ENCODE measurements around the gene RRP1B.
"Not testable (repeated sequence)": the region's sequence is repeated elsewhere in the genome, so short reads cannot be mapped to it uniquely, and the experiment has no call there.

Gene RRP1B

GRCh38 chr21:43659136-43660000 is at the start of gene RRP1B, which contains the start of gene HSF2BP:
Gene RRP1B, plus strand, starts transcription at chr21:43659560. Its CDS starts 105 bp downstream, at chr21:43659665.
Gene HSF2BP, minus strand, starts transcription at chr21:43659488. Its CDS starts 1,392 bp downstream, at chr21:43658096.
- peak; percentile 92 for DNase-seq

- peak; percentile 76 for DNase-seq
These were observed 47.6 kb upstream of the RRP1B start for GRCh38 chr21:43611598-43612369.

GRCh38 chr21:43613755-43614638 is 45.4 kb upstream of the RRP1B start:
- DNase-seq, result no peak

- DNase-seq, result no peak
These were observed 44.5 kb upstream of the RRP1B start for GRCh38 chr21:43614839-43615238.

- not testable (repeated sequence) for DNase-seq
These were observed 42.5 kb upstream of the RRP1B start for GRCh38 chr21:43616861-43617260.

- no peak for DNase-seq
These were observed 40.4 kb upstream of the RRP1B start for GRCh38 chr21:43618940-43619339.

- DNase-seq, result no peak
These were observed 40.0 kb upstream of the RRP1B start for GRCh38 chr21:43619344-43619743.

GRCh38 chr21:43619856-43620255 is 39.5 kb upstream of the RRP1B start:
- DNase-seq, result peak; percentile 32

GRCh38 chr21:43622796-43623195 is 36.6 kb upstream of the RRP1B start:
- DNase-seq, result no peak

- DNase-seq, result no peak
These were observed 35.8 kb upstream of the RRP1B start for GRCh38 chr21:43623588-43623987.

GRCh38 chr21:43624339-43624738 is 35.0 kb upstream of the RRP1B start:
- peak; percentile 19 for DNase-seq

GRCh38 chr21:43626390-43626789 is 33.0 kb upstream of the RRP1B start:
- no peak for DNase-seq

- no peak for DNase-seq
These were observed 31.8 kb upstream of the RRP1B start for GRCh38 chr21:43627527-43627926.

- no peak for DNase-seq
These were observed 27.8 kb upstream of the RRP1B start for GRCh38 chr21:43631411-43632107.

- DNase-seq, result no peak
These were observed 26.9 kb upstream of the RRP1B start for GRCh38 chr21:43632373-43632905.

- no peak for DNase-seq
These were observed 24.7 kb upstream of the RRP1B start for GRCh38 chr21:43634618-43635017.

- no peak for DNase-seq
These were observed 23.9 kb upstream of the RRP1B start for GRCh38 chr21:43635436-43635835.

- no peak for DNase-seq
These were observed 21.7 kb upstream of the RRP1B start for GRCh38 chr21:43637530-43638158.

GRCh38 chr21:43639470-43640353 is 19.6 kb upstream of the RRP1B start:
- DNase-seq, result no peak

- DNase-seq, result no peak
These were observed 19.0 kb upstream of the RRP1B start for GRCh38 chr21:43640400-43640799.

Measured in NCI-H82 (cell line).